Endothelial cell (in vitro differentiated cells): ENCODE results near the gene SIRT2. TPM values are rescaled to one million over a fixed set of nuclear protein-coding genes. Genes with fewer than 3 reads are reported as not detected.
"Not testable (repeated sequence)": the region's sequence is repeated elsewhere in the genome, so short reads cannot be mapped to it uniquely, and the experiment has no call there.

Experiments used
- DNase-seq: peaks from one replicate; pipeline ENCODE4 v3.0.0; 2021; ENCODE audit warnings: low spot score
- H3K27ac Mint-ChIP-seq: one replicate; pipeline ENCODE4 v1.8.0; 2021; ENCODE audit warnings: mixed read lengths, inconsistent platforms; ENCODE audit not compliant: unreplicated experiment
- H3K27me3 Mint-ChIP-seq: one replicate; pipeline ENCODE4 v1.8.0; 2021; ENCODE audit warnings: mild to moderate bottlenecking, moderate library complexity, mixed read lengths, inconsistent platforms; ENCODE audit not compliant: unreplicated experiment
- H3K36me3 Mint-ChIP-seq: one replicate; pipeline ENCODE4 v1.8.0; 2021; ENCODE audit warnings: mild to moderate bottlenecking, low read depth, mixed read lengths, inconsistent platforms; ENCODE audit not compliant: unreplicated experiment
- H3K4me1 Mint-ChIP-seq: one replicate; pipeline ENCODE4 v1.8.0; 2021; ENCODE audit warnings: mild to moderate bottlenecking, mixed read lengths, inconsistent platforms; ENCODE audit not compliant: unreplicated experiment
- H3K4me3 Mint-ChIP-seq: one replicate; pipeline ENCODE4 v1.8.0; 2021; ENCODE audit warnings: mild to moderate bottlenecking, mixed read lengths, inconsistent platforms; ENCODE audit not compliant: unreplicated experiment
- H3K9me3 Mint-ChIP-seq: one replicate; pipeline ENCODE4 v1.8.0; 2021; ENCODE audit warnings: mixed read lengths, inconsistent platforms; ENCODE audit not compliant: unreplicated experiment
- total RNA-seq: library from RNA; stranded (reverse); fragmentation: NEBNext Ultra II Directional; extraction: Animal tissue kit (Norgen Biotek cat#: 25700); gene quantifications from one replicate; pipeline ENCODE4 v1.2.1, GENCODE V29; 2021; ENCODE audit not compliant: unreplicated experiment
- TF ChIP-seq, protein P1 (sequence below): fragments of 200-600 bp; sonication (generic); IDR thresholded peaks from one replicate; pipeline ENCODE4 v1.5.0; 2021; ENCODE audit warnings: antibody characterized with exemption; ENCODE audit not compliant: unreplicated experiment

Gene SIRT2
- total RNA-seq, 1 donor from 2014 or later = 45.9 TPM

DNA sequence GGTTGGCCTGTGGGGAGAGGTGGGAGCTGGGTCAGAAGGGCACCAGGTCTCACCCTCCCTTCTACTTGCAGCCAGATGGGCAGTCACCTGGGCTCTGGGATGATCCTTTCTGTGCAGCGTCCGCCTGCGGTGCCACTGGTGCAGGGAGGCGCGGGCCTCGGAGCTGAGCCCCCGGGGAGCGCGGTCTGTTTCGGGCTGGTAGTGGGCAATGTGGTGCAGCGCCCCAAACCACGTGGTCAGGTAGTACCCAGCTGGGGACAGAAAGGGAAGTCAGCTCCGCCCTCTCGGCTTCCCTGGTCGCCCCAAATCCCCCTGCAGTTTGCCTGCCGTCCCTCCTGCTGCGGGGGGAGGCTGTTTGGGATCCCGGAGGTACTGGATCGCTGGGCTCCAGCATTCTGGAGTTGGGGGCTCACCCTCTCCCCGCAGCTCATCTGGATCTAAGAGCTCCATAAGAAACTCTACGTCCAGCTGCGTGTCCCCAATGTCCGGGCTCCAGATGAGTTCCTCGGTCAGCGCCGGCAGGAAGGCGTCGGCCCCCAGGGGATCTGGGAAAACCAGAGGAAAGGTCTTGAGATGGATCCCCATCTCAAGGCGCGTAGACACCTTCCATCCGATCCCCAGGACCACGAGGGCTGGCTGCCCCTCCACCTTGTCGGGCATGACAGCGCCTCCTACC lies 30.1 kb downstream of the SIRT2 start:
- H3K4me1 Mint-ChIP-seq = peaks cover 7% of the 10 kb centered on the region
- TF ChIP-seq, protein P1, sequence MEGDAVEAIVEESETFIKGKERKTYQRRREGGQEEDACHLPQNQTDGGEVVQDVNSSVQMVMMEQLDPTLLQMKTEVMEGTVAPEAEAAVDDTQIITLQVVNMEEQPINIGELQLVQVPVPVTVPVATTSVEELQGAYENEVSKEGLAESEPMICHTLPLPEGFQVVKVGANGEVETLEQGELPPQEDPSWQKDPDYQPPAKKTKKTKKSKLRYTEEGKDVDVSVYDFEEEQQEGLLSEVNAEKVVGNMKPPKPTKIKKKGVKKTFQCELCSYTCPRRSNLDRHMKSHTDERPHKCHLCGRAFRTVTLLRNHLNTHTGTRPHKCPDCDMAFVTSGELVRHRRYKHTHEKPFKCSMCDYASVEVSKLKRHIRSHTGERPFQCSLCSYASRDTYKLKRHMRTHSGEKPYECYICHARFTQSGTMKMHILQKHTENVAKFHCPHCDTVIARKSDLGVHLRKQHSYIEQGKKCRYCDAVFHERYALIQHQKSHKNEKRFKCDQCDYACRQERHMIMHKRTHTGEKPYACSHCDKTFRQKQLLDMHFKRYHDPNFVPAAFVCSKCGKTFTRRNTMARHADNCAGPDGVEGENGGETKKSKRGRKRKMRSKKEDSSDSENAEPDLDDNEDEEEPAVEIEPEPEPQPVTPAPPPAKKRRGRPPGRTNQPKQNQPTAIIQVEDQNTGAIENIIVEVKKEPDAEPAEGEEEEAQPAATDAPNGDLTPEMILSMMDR = no peak
- H3K27me3 Mint-ChIP-seq = no peaks in the 10 kb centered on the region
- H3K36me3 Mint-ChIP-seq = peaks cover 4% of the 10 kb centered on the region
- no peak for DNase-seq
- H3K27ac Mint-ChIP-seq = no peak overlapping the region
- H3K9me3 Mint-ChIP-seq = no peaks in the 10 kb centered on the region
- peak overlapping the region; percentile 37 for H3K4me3 Mint-ChIP-seq

DNA sequence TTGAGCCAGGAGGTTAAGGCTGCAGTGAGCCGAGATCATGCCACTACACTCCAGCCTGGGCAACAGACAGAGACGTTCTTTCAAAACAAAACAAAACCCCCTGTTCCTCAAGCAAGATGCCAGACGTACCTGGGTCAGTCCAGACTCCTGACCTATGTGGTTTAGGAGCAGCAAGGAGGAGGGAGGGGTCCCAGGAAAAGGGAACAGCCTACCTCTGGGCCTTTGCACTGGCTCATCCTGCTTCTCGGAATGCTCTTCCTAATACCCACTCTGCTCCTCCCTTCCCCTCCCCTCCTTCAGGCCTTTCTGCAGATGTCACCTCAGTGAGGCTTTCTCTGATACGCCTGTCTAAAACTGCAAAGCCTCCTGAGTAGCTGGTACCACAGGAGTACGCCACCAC lies 30.9 kb downstream of the SIRT2 start:
- H3K9me3 Mint-ChIP-seq = no peaks in the 10 kb centered on the region
- DNase-seq = no peak
- peaks cover 7% of the 10 kb centered on the region for H3K4me1 Mint-ChIP-seq
- H3K27me3 Mint-ChIP-seq = no peaks in the 10 kb centered on the region
- TF ChIP-seq, protein P1 = no peak
- H3K27ac Mint-ChIP-seq = no peak overlapping the region
- H3K4me3 Mint-ChIP-seq = no peak overlapping the region
- H3K36me3 Mint-ChIP-seq = peaks cover 4% of the 10 kb centered on the region

DNA sequence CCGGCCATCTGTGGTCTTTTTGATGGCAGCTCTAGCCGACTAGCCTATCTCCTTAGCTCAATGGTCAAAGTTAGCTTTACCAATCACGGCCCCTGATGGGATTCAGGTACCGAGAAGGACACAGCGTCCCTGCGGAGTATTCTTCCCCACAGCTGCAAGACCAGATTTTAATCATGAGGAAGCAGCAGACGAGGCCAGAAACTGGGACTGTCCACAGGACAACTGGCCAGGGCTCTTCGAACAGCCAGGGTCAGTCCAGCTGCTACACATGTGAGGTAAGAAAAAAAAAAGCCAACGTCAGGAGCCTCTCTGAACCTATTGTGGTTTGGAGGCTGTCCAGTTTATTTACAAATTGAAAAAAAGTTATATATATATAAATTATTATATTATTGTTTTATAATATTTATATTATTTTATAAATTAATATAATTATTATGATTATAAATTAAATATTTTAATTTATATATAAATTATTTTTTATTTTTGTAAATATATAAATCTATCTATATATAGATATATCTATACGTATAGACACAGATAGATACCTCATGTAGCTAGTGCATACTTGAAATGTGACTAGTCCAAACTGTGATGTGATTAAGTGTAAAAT lies 32.1 kb downstream of the SIRT2 start:
- Mint-ChIP-seq H3K4me1 (peaks cover 3% of the 10 kb centered on the region), H3K27ac (no peak overlapping the region), H3K27me3 (peaks cover 3% of the 10 kb centered on the region), H3K4me3 (no peak overlapping the region), H3K36me3 (no peaks in the 10 kb centered on the region), H3K9me3 (no peaks in the 10 kb centered on the region)
- TF ChIP-seq, protein P1 = no peak
- DNase-seq = no peak

DNA sequence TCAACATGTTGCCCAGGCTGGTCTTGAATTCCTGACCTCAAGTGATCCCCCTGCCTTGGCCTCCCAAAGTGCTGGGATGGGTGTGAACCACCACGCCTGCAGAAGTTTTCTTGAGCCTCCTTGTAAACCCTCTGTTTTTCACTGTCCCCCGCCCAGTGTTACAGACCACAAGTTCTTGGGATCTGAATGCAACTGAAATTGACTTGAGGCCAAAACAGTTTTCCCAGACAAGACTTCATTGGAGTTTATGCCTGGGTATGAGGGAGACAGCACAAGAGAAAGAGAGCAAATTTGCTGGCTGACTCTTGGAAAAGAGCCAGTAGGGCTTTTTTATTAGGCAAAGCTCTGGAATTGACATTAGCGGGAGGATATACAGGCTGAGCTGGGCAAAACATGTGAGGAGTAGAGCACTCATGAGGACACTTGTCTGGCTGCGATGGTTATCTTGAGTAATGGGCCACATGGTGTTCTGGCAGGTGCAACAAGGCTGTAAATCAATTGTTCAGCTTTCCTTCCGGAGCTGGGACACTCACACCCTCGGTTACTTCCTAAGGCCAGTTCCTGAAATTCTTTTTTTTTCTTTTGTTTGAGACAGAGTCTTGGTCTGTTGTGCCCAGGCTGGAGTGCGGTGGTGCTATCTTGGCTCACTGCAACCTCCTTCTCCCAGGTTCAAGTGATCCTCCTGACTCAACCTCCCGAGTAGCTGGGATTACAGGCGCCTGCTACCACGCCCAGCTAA lies 36.9 kb downstream of the SIRT2 start:
- Mint-ChIP-seq H3K4me1 (peaks cover 3% of the 10 kb centered on the region), H3K27ac (no peak overlapping the region), H3K4me3 (no peak overlapping the region), H3K9me3 (no peaks in the 10 kb centered on the region), H3K36me3 (no peaks in the 10 kb centered on the region), H3K27me3 (peaks cover 3% of the 10 kb centered on the region)
- TF ChIP-seq, protein P1 = no peak
- no peak for DNase-seq

DNA sequence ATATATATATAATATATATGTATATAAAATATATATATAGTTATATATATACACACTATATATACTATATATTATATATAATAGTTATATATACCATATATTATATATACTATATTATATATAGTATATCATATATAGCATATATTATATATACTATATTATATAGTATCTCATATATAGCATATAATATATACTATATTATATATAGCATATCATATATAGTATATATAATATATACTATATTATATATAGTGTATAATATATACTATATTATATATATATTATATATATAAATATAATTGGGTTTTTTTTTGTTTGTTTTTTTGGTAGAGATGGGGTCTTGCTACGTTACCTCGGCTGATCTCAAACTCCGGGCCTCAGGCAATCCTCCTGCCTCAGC lies 38.0 kb downstream of the SIRT2 start:
- Mint-ChIP-seq H3K27me3 (peaks cover 6% of the 10 kb centered on the region), H3K36me3 (peaks cover 4% of the 10 kb centered on the region), H3K9me3 (peaks cover 5% of the 10 kb centered on the region), H3K27ac (no peak overlapping the region), H3K4me1 (peaks cover 3% of the 10 kb centered on the region), H3K4me3 (no peak overlapping the region)
- TF ChIP-seq, protein P1 = no peak
- no peak for DNase-seq

DNA sequence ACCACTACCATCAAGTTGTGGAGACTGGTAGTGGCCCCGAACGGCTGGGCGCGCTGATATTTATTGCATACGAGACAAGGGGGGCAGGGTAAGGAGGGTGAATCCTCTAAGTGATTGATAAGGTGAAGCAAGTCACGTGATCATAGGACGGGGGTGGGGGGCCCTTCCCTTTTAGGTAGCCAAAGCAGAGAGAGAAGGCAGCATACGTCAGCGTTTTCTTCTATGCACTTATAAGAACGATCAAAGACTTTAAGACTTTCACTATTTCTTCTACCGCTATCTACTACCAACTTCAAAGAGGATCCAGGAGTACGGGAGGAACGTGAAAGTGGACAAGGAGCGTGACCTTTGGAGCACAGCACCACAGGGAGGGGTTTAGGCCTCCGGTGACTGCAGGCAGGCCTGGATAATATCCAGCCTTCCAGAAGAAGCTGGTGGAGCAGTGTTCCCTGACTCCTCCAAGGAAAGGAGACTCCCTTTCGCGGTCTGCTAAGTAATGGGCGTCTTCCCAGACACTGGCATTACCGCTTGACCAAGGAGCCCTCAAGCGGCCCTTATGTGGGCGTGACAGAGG lies 39.7 kb downstream of the SIRT2 start:
- not testable (repeated sequence) for H3K36me3 Mint-ChIP-seq, DNase-seq, H3K27me3 Mint-ChIP-seq, H3K27ac Mint-ChIP-seq, H3K4me1 Mint-ChIP-seq, H3K9me3 Mint-ChIP-seq, H3K4me3 Mint-ChIP-seq
